Fibroblast of skin of back (primary cell): Measurements from ENCODE around the gene TDRD12.
"Not testable (repeated sequence)": the region's sequence is repeated elsewhere in the genome, so short reads cannot be mapped to it uniquely, and the experiment has no call there.

Experiments
- DNase-seq: peaks from one replicate; pipeline ENCODE4 v3.0.0-alpha.2; 2013

Gene TDRD12

DNA sequence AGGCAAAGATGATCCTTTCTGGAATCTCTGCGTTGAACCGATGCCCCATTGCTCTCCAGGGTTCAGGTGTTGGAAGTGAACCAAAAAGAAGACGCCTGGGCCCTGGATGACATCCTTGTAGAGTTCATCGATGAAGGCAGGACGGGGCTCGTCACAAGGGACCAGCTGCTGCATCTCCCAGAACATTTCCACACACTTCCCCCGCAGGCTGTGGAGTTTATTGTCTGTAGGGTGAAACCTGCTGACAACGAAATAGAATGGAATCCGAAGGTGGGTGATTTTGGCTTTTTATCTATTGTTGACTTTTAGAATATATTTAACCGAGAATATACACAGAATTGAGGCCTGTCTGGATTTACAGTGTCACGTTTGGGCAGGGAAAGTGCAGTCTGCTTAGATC is 91.6 kb downstream of the TDRD12 start:
- no peak for DNase-seq

DNA sequence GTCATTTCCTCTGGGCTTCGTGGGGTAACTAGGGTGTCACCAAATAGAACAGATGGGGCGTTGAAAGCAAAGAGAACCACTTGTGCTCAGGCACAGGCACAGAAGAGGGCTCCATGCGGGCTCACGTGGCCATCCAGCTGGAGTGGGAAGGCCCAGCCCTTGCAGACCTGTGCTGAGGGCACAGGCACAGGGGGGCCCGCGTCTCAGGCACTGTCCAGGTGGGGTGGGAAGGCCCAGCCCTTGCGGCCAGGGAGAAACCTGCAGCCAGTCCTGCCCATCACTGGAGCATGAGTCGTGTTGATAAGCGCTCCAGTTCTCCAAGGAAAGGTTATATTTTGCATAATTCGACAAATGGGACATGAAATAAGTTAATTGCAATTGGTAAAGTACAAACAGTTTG is 92.5 kb downstream of the TDRD12 start:
- DNase-seq, result no peak

DNA sequence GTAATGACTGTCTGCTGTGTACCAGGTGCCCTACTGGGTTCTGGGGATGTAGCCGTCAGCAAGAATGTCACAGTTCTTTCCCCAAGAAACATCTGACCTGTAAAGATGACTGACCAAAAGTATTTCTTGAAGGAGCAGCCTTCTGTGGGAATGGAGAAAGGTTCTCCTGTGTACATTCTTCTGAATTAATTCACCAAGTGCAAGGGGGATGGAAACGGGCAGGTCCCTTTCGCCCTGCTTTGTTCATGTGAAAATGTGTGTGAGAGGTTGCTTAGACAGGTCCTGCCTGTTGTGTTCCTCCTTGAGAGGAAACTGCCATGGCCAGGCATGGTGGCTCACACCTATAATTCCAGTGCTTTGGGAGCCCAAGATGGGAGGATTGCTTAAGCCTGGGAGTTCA is 93.0 kb downstream of the TDRD12 start:
- no peak for DNase-seq

- no peak for DNase-seq
Observed at GRCh38 chr19:32813862-32814425, 94.4 kb downstream of the TDRD12 start.

- no peak for DNase-seq
Observed at GRCh38 chr19:32814624-32815023, 95.1 kb downstream of the TDRD12 start.

GRCh38 chr19:32816555-32817099 is 97.1 kb downstream of the TDRD12 start:
- DNase-seq, result no peak

DNA sequence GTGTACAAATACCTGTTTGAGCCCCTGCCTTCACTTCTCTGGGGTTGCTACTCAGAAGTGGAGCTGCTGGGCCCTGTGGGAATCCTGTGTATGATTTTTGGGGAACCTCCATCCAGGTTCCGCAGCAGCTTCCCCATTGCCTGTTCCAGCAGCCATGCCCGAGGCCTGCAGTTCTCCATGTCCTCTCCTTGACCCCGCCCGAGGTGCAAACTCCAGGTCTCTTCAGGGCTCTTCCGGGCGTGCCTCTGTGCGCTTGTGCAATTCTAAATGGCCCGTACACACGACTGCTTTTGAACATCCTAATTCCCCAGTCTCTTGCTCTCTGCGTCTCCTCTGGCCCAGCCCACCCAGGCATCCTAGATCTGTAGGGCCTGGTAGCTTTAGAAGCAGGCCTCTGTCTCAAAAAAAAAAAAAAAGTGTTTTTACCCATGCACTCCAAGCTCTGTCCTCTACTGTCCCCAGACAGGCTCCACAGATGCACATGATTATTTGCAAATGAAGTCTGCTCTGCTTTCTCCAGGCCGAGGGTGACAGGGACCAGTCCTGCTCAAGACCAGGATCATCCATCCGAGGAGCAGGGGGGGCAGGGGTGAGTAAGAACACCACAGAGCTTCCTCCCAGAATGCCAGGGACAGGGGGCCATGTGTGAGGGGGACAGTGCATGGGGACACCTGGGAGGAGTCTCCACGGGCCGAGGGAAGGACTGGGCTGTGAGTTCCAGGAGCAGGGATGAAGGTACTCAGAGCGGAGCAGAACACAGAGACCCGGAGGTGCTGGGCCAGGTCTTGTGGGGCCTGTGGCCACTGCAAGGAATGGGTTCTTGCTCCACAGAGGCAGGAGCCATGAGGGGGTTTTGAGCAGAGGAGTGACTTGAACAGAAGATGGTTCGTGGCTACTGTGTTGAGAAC is 98.3 kb downstream of the TDRD12 start:
- no peak for DNase-seq

DNA sequence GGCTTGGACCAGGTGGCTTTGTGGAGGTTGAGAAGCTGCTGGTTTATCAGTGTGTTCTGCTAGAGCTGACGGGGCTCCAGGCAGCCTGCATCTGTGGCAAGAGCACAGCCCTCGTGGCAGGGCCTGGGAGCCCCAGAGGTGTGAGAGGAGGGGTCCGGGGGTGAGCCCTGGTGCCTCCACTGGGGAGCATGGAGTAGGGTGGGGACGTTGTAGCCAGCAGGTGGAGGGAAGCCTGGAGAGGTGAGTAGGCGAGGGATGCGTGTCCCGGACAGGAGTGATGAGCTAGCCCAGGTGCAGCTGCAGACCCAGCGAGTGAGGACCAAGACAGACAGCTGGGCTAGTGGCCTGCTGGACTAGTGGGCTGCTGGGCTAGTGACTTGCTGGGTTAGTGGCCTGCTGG is 99.0 kb downstream of the TDRD12 start:
- no peak for DNase-seq

GRCh38 chr19:32819419-32820400 is 100.1 kb downstream of the TDRD12 start:
- no peak for DNase-seq

DNA sequence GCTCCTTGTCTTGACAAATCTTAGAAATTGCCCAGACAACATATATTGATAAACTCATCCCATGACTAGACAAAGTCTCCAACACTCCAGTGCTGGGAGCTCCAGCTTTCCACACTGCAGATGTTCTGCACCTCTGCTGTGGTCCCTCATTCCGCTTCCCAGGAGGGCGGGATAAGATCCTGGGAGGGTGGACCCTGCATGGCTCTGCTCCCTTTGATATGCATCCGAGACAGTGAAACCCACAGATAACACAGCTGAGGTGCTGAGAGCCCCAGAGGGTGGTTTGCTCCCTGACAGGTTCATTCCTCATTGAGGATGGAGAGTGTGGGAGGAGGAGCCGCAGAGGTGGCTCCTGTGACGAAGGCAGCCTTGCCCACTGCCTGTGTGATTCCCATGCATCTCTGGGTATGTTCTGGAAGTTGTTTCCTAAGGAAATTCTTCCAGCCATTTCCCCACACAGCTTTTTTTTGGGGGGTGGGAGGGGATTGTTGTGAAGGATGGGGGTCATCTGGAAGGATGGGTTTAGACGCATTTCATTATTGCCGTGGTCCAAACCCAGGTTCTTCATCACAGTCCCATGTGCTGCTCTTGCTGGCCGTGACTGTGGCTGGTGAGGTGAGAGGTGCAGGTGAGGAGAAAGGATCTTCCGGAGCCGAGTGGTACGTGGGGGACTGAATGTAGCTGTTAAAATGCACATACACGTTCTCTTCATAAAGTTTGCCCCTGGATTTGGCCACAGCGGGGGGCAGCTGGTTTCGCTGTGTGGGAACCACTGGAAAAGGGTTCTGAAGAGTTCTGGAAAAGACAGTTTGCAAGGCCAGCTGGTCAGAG is 103.6 kb downstream of the TDRD12 start:
- DNase-seq, result no peak

- no peak for DNase-seq
Observed at GRCh38 chr19:32823747-32824102, 104.2 kb downstream of the TDRD12 start.

GRCh38 chr19:32824191-32824751 is 104.7 kb downstream of the TDRD12 start:
- no peak for DNase-seq

DNA sequence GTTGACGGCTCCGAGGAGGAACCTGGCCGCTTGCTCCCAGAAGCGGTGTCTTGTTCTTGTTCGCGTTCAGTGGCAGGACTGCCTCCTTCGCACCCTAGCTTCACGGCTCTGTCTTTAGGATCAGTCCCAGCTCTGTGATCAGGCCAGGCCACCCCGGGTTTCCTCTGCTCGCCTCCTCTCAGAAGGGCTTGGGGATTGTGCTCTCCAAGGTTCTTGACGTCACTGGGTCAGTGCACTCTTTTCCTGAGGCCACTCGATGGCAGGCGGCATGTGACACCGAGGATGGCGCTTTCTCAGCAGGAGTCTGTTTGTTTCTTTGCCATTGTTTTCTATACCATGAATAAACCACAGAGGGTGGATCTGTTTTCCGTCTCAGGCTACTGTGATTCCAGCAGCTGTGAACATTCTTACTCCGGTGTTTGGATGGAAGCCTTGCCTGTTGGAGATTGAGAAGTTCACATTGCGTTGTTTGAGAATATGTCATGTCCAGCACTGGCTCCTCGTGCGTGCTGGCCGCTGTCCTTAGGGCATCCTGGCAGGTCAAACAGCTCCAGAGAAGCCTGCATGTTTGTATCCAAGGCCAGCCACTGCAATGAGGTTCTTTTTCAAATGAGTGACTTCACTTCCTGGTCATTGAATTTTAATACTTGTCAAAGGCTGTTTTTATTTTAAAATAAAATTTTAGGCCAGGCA is 105.5 kb downstream of the TDRD12 start:
- DNase-seq, result no peak

DNA sequence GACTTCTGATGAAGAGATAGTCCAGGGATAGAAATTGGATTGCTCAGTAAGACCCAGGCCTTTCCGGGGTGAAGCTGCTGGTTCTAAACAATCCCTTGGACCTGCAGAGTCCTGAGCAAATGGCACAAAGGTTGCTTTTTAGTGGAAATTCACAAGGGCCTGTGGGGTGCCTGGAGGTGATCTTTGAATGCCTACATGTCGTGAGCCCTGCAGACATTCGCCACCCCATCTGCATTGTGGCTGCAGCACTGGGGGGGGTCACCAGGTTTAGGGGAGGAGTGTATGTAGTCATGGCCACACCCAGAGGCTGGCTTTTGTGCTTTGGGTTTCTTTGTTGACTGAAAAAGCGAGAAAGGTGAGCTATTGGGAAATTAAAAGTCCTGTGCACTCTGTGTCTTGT is 108.6 kb downstream of the TDRD12 start:
- DNase-seq, result no peak

DNA sequence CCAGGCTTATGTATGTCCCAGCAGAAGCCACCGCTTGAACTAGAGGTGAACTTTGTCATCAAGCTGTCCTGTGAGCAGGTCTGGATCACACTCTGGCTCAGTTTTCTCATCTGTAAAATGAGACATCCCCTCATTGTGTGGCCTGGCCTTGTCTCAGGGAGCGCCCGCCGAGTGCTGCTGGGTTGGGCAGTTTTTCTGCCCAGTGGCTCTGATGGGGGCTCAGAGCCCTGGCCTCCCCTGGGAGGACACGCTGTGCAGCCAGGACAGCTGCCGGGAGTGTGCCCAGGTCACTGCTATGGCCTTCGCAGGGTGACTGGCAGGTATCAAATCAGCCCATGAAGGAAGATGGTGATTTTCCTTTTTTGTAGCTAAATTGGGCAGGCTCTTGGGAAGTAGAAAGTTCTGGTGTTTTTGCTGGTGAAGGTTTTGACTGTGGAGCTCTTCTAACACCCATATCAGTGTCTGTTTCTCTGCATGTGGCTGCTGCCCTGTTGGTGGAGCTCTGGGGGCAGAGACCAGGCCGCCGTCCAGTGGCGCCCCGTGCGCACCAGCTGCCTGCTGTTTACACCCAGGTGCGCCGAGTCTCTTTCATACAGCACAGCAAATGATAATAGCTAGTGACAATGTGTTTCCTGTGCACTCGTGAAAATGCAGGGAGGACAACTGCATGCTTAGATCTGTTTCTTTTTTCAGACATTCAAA is 109.2 kb downstream of the TDRD12 start:
- no peak for DNase-seq

- DNase-seq, result no peak
Observed at GRCh38 chr19:32829345-32829896, 109.9 kb downstream of the TDRD12 start.

- peak; percentile 60 for DNase-seq
Observed at GRCh38 chr19:32830231-32831014, 110.9 kb downstream of the TDRD12 start.

DNA sequence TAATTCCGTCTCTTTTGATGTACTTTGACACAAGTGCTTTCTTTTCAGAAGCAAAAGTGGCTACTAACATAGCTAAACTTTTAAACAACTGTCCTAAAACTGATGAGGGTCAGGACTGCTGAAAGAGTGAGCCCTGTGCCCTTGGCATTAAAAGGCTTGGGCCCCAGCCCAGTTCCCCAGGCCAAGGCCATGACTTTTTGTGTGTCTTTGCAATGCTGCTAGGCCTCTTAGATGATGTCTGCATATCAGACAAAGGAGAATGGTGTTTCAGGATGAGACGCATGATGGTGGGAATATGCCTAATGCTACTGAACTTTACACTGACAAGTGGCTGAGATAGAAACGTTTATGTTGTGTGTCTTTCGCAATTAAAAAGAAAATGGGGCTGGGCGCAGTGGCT is 112.0 kb downstream of the TDRD12 start:
- DNase-seq, result no peak

DNA sequence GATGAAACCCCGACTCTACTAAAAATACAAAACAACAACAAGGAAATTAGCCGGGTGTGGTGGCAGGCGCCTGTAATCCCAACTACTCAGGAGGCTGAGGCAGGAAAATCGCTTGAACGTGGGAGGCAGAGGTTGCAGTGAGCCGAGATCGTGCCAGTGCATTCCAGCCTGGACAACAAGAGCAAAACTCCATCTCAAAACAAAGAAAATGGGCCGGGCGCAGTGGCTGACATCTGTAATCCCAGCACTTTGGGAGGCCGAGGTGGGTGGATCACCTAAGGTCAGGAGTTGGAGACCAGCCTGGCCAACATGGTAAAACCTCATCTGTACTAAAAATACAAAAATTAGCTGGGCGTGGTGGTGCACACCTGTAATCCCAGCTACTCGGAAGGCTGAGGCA is 112.5 kb downstream of the TDRD12 start:
- DNase-seq, result not testable (repeated sequence)
